ENCODE measurements around the gene ZNF557. TPM values are rescaled to one million over a fixed set of nuclear protein-coding genes. Genes with fewer than 3 reads are reported as not detected.

ZNF557 gene
- total RNA-seq, 1 experiment from 2014 or later: 7.8 TPM

DNA sequence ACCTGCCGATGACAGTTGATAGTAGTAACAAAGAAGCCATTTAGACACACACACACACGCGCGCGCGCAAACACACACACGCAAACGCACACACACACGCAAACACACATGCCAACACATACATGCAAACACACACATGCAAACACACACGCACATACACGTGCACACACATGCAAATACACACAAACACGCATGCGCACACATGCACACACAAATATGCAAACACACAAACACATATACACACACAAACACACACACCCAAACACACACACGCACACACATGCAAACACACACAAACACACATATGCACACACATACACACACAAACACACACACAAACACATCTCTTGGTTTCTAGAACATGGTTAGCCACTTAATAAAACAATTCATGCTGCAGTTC is 50.1 kb downstream of the ZNF557 start:
- H3K4me3 ChIP-seq (replicated peaks in 1 of 2; ENCODE audit: low read depth in 1 of 2, low read length in 2 of 2): no peak overlapping the region
- no peaks in the 10 kb centered on the region for H3K27me3 ChIP-seq (ENCODE audit: insufficient read depth, low read length)
- POLR2A ChIA-PET: no interaction called here
- H3K9me3 ChIP-seq (ENCODE audit: control insufficient read depth in 1 of 2, insufficient read depth in 1 of 2, low read depth in 1 of 2, low read length in 2 of 2): no peaks in the 10 kb centered on the region
- H2AFZ ChIP-seq (ENCODE audit: low read depth, low read length, poor library complexity, severe bottlenecking): no peak overlapping the region
- intact Hi-C loops (cut with micrococcal nuclease): no loop called here
- DNase-seq (ENCODE audit: low read depth, low spot score) (no peak), ATAC-seq (no peak)
- H3K9ac ChIP-seq (ENCODE audit: low read length): no peak overlapping the region
- no peak overlapping the region for H3K27ac ChIP-seq (ENCODE audit: low read depth, low read length)
- no peak overlapping the region for H3K4me2 ChIP-seq (ENCODE audit: low read length)
- no peaks in the 10 kb centered on the region for H4K20me1 ChIP-seq (ENCODE audit: insufficient read depth)
- CTCF ChIA-PET: no interaction called here
- RAD21 ChIA-PET (ENCODE audit: low non-redundant PET in 1 of 2, low total read pairs in 2 of 2, uncharacterized antibody in 2 of 2, unreplicated experiment in 2 of 2): no interaction called here
- H3K79me2 ChIP-seq (ENCODE audit: insufficient read depth, low read length): no peaks in the 10 kb centered on the region
- H3K4me1 ChIP-seq (ENCODE audit: control insufficient read depth in 1 of 2, insufficient read depth in 2 of 2, low read length in 2 of 2): no peaks in the 10 kb centered on the region
- BruUV-seq (replicated peaks): no TSS peak
- 0 out of 4 replicates have a peak, but pooled peaks cover under 1 to 2% of the 10 kb centered on the region in 2 experiments for H3K36me3 ChIP-seq (ENCODE audit: control insufficient read depth in 1 of 2, insufficient read depth in 2 of 2, low read length in 2 of 2)
- H3K9me2 ChIP-seq (ENCODE audit: insufficient read depth): no peaks in the 10 kb centered on the region
- TF ChIP-seq FOSL1 (IDR thresholded peaks at IDR 0.05; ENCODE audit: low read depth) (no peak), EZH2 (IDR thresholded peaks at IDR 0.05) (no peak), SIN3A (IDR thresholded peaks at IDR 0.05; ENCODE audit: low read depth) (no peak), SRF (IDR thresholded peaks at IDR 0.05; ENCODE audit: low read depth) (no peak)

DNA sequence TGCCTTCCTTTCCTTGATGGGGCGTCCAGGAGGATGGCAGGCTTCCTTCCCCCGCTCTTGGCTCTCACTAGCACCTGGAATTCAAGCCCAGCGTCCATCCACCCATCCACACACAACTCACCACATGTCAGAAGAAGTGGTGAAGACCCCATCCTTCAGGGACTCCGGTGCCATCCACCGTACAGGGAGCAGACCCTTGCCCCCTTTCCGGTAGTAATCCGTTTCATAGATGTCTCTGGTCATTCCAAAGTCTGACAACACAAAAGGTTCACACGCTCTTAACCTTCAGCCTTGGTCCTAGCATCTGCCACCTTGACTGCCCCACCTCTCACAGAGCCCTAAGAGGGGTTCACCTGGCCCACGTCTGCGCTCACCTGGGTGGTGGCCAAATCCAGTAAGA is 51.0 kb downstream of the ZNF557 start:
- Histone ChIP-seq H3K9me2 (ENCODE audit: insufficient read depth) (no peaks in the 10 kb centered on the region), H3K27ac (ENCODE audit: low read depth, low read length) (no peak overlapping the region), H3K36me3 (ENCODE audit: control insufficient read depth in 1 of 2, insufficient read depth in 2 of 2, low read length in 2 of 2) (0 out of 4 replicates have a peak, but pooled peaks cover 2 to 8% of the 10 kb centered on the region in 2 experiments), H3K4me1 (ENCODE audit: control insufficient read depth in 1 of 2, insufficient read depth in 2 of 2, low read length in 2 of 2) (no peaks in the 10 kb centered on the region), H3K9me3 (ENCODE audit: control insufficient read depth in 1 of 2, insufficient read depth in 1 of 2, low read depth in 1 of 2, low read length in 2 of 2) (no peaks in the 10 kb centered on the region), H3K4me2 (ENCODE audit: low read length) (no peak overlapping the region), H3K4me3 (replicated peaks in 1 of 2; ENCODE audit: low read depth in 1 of 2, low read length in 2 of 2) (no peak overlapping the region), H3K79me2 (ENCODE audit: insufficient read depth, low read length) (no peaks in the 10 kb centered on the region), H4K20me1 (ENCODE audit: insufficient read depth) (no peaks in the 10 kb centered on the region), H2AFZ (ENCODE audit: low read depth, low read length, poor library complexity, severe bottlenecking) (no peak overlapping the region), H3K27me3 (ENCODE audit: insufficient read depth, low read length) (no peaks in the 10 kb centered on the region), H3K9ac (ENCODE audit: low read length) (no peak overlapping the region)
- POLR2A ChIA-PET: no interaction called here
- intact Hi-C loops (cut with micrococcal nuclease): no loop called here
- CTCF ChIA-PET: no interaction called here
- no TSS peak for BruUV-seq (replicated peaks)
- RAD21 ChIA-PET (ENCODE audit: low non-redundant PET in 1 of 2, low total read pairs in 2 of 2, uncharacterized antibody in 2 of 2, unreplicated experiment in 2 of 2): no interaction called here
- TF ChIP-seq SP1 (IDR thresholded peaks at IDR 0.05; ENCODE audit: low read depth): no peak
- DNase-seq (ENCODE audit: low read depth, low spot score) (no peak), ATAC-seq (no peak)

DNA sequence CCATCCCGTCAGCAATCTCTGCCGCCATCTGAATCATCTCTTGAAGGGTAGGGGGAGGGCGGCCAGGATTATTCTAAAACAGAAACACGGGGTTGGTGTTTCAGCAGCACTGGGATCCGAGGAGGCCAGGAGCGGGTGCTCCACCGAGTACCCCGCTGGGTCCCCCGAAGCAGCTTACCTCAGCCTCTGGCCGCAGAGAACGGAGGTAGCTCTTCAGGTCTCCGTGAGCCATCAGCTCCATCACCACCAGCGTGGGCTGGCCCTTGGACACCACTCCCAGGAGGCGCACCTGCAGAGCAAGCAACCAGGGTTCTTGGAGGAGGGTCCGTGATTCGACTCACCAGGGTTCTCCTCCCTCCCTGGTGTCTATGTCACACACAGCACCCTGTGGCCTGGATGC is 53.2 kb downstream of the ZNF557 start:
- intact Hi-C loops (cut with micrococcal nuclease): no loop called here
- ChIA-PET CTCF (no interaction called here), RAD21 (ENCODE audit: low non-redundant PET in 1 of 2, low total read pairs in 2 of 2, uncharacterized antibody in 2 of 2, unreplicated experiment in 2 of 2) (no interaction called here), POLR2A (no interaction called here)
- 0 out of 4 replicates have a peak, but pooled peaks cover 2 to 8% of the 10 kb centered on the region in 2 experiments for H3K36me3 ChIP-seq (ENCODE audit: control insufficient read depth in 1 of 2, insufficient read depth in 2 of 2, low read length in 2 of 2)
- H3K79me2 ChIP-seq (ENCODE audit: insufficient read depth, low read length): no peaks in the 10 kb centered on the region
- H3K4me1 ChIP-seq (ENCODE audit: control insufficient read depth in 1 of 2, insufficient read depth in 2 of 2, low read length in 2 of 2): no peaks in the 10 kb centered on the region
- H2AFZ ChIP-seq (ENCODE audit: low read depth, low read length, poor library complexity, severe bottlenecking): no peak overlapping the region
- no peak overlapping the region for H3K4me2 ChIP-seq (ENCODE audit: low read length)
- no peaks in the 10 kb centered on the region for H3K9me3 ChIP-seq (ENCODE audit: control insufficient read depth in 1 of 2, insufficient read depth in 1 of 2, low read depth in 1 of 2, low read length in 2 of 2)
- no peak for ATAC-seq
- H3K27ac ChIP-seq (ENCODE audit: low read depth, low read length): no peak overlapping the region
- H3K27me3 ChIP-seq (ENCODE audit: insufficient read depth, low read length): no peaks in the 10 kb centered on the region
- H3K4me3 ChIP-seq (replicated peaks in 1 of 2; ENCODE audit: low read depth in 1 of 2, low read length in 2 of 2): no peak overlapping the region
- no peak overlapping the region for H3K9ac ChIP-seq (ENCODE audit: low read length)
- DNase-seq (ENCODE audit: low read depth, low spot score): no peak
- no peaks in the 10 kb centered on the region for H4K20me1 ChIP-seq (ENCODE audit: insufficient read depth)
- BruUV-seq (replicated peaks): no TSS peak
- no peaks in the 10 kb centered on the region for H3K9me2 ChIP-seq (ENCODE audit: insufficient read depth)
- TF ChIP-seq POLR2A (IDR thresholded peaks at IDR 0.05; ENCODE audit: borderline replicate concordance, extremely low read depth, insufficient read depth, insufficient read length) (no peak), FOSL1 (IDR thresholded peaks at IDR 0.05; ENCODE audit: low read depth) (no peak), TCF7L2 (IDR thresholded peaks at IDR 0.05; ENCODE audit: borderline replicate concordance, extremely low read depth, insufficient read depth, insufficient read length) (no peak), EZH2phosphoT487 (IDR thresholded peaks at IDR 0.05; ENCODE audit: borderline replicate concordance) (no peak), SP1 (IDR thresholded peaks at IDR 0.05; ENCODE audit: low read depth) (no peak)
- TF ChIP-seq, protein P1, sequence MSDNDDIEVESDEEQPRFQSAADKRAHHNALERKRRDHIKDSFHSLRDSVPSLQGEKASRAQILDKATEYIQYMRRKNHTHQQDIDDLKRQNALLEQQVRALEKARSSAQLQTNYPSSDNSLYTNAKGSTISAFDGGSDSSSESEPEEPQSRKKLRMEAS (IDR thresholded peaks at IDR 0.05): no peak
- TF ChIP-seq, protein P2, sequence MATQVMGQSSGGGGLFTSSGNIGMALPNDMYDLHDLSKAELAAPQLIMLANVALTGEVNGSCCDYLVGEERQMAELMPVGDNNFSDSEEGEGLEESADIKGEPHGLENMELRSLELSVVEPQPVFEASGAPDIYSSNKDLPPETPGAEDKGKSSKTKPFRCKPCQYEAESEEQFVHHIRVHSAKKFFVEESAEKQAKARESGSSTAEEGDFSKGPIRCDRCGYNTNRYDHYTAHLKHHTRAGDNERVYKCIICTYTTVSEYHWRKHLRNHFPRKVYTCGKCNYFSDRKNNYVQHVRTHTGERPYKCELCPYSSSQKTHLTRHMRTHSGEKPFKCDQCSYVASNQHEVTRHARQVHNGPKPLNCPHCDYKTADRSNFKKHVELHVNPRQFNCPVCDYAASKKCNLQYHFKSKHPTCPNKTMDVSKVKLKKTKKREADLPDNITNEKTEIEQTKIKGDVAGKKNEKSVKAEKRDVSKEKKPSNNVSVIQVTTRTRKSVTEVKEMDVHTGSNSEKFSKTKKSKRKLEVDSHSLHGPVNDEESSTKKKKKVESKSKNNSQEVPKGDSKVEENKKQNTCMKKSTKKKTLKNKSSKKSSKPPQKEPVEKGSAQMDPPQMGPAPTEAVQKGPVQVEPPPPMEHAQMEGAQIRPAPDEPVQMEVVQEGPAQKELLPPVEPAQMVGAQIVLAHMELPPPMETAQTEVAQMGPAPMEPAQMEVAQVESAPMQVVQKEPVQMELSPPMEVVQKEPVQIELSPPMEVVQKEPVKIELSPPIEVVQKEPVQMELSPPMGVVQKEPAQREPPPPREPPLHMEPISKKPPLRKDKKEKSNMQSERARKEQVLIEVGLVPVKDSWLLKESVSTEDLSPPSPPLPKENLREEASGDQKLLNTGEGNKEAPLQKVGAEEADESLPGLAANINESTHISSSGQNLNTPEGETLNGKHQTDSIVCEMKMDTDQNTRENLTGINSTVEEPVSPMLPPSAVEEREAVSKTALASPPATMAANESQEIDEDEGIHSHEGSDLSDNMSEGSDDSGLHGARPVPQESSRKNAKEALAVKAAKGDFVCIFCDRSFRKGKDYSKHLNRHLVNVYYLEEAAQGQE (IDR thresholded peaks at IDR 0.05; ENCODE audit: low read depth): no peak
